HS-5 (cell line): ENCODE measurements around the gene AMPH.
"Not testable (repeated sequence)": the region's sequence is repeated elsewhere in the genome, so short reads cannot be mapped to it uniquely, and the experiment has no call there.

Experiments used
- DNase-seq: peaks from one replicate; pipeline ENCODE4 v3.0.0-alpha.2; 2012; ENCODE audit warnings: low read depth

Gene AMPH

DNA sequence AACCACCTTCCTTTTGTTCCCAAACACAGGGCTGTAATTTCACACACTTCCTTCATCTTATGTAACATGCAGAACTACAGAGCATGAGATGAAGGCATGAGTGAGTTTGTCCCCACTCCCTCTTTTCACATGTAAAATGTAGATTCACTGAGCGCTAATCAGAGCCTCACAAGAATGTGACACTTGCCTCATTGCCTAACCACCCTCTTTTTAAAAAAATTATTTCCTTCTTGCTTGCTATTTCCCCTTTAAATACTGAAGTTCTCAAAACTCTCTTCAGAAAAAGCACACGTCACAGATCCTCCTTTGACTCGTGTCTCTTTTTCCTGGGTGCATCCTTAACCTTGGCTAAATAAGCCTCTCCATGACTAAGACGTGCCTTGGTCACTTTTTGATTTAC lies 236.5 kb downstream of the AMPH start:
- DNase-seq = no peak

DNA sequence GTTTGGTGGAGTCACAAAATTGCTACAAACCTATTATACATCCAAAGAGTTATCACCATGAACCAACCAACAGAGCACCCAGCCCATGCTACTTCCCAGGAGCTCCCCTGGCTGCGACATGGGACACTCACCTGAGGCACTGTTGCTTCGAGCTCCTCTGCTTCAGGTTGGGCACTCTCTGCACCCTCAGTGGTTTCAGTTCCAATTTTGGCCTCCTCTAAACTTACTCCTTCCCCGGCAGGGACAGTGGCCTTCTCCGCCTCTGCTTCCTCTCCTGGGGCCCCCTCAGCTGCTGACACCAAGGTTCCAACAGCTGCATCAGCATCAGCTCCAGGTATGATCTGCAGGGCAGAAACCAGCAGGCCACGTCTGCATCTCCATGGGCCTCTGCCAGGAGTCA lies 237.3 kb downstream of the AMPH start:
- DNase-seq = no peak

DNA sequence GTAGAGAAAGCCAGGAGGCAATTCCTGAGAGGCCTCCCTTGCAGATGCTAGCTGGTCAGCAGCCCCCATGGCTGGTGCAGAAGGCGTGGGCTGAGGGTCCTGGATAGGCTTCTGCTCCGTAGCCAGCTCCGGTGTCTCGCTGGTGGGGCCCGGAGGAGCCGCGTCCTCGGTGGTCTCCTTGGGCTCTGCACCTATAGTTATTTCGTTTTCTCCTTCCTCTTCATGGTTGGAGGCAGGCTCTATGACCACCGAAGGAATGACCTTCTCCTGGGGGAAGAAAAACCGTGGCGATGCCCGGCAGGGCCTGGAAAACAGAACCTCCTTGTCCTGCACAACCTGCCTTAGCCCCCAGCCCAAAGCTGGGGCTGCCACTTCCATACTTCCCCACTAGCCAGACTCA lies 239.4 kb downstream of the AMPH start:
- no peak for DNase-seq

DNA sequence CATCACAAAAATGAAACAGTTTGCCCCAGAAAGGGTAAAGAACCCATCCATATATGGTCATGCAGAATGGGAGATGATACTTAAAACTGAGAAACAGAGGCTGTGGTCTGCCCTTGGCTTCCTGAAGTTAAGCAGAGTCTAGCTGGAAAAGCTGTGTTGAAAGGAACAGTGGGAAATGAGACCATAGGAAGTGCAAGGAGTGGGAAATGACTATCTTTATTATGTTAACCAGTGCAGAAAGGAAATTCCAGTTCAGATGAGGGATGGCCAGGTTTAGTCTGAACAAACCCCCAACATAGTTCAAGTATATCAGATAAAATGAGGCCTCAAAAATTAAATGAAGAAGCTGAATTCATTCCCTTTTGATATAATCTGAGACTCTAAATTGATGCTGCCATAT lies 245.5 kb downstream of the AMPH start:
- DNase-seq = no peak

DNA sequence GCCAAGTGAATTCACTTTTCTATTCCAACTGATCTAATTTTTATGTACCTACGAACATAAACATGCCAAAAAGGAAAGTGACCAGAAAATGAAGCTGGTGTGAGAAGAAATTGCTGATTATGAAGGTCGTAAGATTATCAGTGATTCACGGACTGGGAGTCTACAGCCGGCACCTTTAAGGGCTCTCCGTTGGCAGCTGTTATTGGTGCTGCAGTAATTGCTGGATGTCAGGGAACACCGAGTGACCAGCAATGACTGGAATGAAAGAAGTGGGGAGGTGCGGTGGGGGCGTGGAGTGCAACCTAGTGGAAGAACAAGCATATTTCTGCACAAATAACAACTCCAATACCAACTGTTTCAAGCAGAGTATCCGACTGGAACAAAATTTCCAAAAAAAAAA lies 247.9 kb downstream of the AMPH start:
- DNase-seq = no peak

DNA sequence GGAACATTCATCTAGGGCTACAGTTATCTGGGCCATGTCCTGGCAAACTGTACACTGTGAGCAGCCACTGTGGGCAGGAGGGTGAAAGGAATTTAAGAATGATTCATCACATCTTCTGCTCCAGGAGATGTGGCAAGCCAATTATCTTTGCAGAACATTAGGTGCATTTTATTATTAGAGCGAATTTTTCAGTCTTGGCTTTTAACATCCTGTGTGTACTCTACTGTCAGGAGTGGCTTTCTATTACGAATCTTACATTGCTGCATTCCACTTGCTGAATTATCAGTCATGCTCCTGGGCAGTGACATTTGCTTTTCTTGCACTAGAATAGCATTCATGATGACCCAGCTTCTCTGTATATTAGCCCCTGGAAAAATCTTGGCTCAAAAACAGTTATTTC lies 248.5 kb downstream of the AMPH start:
- DNase-seq = no peak

DNA sequence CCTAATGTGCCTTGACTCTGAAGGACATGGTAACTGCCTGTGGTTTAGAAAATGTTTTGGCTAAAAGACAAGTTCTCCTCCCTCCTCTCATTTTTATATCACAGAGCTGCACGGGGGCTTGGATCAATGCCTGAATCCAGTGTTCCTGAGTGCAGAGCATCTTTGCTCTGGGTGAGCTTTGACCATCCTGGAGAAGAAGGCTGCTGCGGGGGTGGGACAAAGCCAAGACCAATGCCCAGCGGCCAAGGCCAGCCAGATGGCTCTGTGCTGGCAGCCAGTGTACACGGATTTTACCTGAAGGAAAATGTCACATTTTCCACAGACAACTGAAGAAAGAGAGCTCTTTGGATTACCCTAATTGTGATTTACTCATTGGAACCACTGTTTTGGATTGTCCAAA lies 255.7 kb downstream of the AMPH start:
- DNase-seq = no peak

DNA sequence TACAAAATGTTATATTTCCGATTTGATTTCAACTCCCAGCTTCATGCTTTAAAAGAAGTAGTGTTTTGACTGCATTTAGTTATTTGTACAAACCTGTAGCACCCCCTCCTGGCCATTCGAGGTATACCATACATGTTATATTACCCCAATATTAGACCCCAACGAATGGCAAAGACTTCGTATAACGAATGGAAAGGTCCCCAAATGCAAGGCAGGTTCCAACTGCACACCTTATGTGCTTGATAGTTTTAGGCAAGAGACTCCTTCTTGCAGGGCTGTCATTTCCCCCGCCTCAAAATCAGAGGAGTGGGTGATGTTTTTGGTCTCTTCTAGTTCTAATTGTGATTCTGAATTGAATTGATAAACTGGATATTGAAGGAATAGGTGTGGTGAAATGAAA lies 256.7 kb downstream of the AMPH start:
- no peak for DNase-seq

DNA sequence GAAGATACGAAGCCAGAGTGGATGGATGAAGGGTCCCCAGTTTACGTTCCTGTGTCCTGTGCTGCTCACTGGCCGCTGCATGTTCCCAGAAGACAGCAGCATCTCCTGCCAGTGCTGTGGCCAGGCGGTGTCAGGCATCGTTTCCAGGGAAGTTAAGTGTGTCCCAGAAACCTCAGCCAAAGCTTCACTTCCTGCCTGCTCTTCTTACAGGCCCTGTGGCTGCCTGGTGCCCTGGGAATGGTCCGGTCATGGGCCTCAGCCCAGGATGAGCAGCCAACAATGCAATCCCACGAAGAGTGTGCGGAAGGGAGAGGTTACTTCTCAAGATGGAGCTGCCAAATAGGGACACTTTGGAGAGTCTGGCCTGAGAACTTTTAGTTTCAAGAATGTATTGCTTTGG lies 258.0 kb downstream of the AMPH start:
- no peak for DNase-seq

DNA sequence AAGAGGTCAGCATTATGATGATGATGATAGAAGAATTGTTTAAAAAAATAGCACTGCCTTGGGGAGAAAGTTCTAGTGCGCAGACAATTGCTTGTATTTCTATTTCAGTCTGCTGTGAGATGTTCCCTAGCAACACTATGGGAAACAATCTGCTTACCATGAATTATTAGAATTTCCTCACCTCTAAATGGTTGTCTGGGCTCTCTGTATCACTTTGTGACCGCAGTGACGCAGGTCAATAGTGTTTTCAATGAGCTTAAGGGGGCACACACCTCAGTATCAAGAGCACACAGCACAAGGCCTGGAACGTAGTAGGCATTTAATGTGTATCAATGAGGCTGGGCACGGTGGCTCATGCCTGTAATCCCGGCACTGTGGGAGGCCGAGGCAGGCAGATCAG lies 258.9 kb downstream of the AMPH start:
- no peak for DNase-seq

DNA sequence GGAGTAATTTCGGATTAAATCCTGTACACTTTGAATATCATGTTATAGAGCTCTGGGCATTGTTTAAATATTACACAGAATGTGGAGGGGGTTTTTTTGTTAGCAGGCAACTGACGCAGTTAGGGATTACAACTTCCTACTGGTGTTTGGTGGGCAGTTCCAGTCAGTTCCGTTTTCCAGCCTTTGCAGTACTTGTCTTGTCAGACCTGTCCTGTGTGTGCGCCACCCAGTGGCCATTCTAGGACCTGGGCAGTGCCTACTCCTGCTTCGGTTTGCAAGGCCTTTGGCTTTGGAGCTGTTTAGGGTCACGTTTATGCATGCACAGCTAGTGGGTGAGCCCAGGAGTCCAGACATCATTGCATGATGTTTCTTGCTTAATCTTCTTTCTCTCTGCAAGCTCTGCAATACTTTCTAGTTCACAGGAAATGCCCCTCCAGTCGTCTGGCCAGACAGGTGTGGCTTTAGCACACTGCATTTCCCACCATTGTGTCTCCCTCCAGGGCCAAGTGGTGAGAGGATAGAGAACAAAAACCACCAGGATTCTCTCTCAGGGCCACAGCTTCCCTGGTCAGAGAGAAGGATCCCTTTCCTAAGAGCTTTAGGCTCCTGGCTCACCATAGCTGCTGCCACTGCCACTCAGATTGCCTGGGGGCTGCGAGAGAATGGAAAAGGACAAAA lies 261.2 kb downstream of the AMPH start:
- no peak for DNase-seq

DNA sequence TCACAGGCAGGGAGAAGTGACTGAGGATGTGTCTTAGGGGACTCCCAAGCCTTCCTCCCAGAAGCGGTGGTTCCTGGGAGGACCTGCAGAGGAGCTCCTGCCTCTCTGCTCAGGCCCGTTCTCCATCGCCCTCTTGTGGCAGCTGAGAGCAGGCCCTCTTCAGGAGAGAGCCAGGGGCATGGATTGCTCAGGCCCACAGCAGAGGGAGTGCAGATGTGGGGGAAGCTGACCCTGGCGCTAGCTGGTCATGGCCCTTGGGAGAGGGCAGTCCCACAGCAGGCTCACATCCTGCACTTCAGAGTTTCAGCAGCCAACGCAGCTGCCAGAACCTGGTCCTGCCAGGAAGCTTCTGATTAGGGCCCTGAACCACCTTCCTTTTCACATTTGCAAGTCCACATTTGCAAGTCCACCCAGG lies 263.0 kb downstream of the AMPH start:
- DNase-seq = no peak

DNA sequence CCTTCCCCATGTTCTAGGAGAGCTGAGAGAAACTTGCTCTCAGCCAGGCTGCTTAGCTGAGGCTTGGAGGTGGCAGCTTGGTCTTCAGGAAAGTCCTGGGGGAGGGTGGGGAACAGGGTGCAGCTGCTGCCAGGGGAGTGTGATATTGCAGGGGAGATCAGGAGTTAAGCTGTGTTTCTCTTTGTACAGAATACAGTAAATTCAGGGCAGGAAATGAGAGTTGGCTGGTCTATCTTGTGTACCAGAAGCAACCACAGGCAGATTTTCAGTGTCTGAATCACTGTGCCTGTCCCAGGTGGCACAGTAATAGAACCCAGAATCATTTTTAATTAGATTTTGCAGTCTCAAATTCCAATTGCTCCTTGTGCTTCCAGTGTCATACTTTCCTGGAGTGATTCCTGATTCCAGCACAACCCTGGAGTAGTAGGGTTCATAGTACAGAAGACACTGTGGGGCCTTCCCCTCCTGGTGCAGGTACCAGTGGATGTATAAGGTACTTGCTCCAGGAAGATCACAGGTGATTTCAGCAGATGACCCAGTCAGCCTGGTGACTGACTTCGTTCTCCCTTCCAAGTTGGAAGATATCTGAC lies 263.8 kb downstream of the AMPH start:
- DNase-seq = no peak

DNA sequence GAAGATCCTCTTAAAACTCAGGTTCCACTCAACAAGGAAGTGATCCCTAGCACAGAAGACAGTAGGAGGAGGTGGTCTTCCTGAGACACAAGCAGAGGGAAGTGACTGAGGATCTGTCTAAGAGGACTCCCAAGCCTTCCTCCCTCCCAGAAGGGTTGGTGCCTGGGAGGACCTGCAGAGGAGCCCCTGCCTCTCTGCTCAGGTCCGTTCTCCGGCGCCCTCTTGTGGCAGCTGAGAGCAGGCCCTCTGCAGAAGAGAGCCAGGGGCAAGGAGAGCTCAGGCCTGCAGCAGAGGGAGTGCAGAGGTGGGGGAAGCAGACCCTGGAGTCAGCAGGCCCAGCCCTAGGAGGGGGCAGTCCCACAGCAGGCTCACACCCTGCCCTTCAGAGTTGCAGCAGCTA lies 267.8 kb downstream of the AMPH start:
- DNase-seq = not testable (repeated sequence)

DNA sequence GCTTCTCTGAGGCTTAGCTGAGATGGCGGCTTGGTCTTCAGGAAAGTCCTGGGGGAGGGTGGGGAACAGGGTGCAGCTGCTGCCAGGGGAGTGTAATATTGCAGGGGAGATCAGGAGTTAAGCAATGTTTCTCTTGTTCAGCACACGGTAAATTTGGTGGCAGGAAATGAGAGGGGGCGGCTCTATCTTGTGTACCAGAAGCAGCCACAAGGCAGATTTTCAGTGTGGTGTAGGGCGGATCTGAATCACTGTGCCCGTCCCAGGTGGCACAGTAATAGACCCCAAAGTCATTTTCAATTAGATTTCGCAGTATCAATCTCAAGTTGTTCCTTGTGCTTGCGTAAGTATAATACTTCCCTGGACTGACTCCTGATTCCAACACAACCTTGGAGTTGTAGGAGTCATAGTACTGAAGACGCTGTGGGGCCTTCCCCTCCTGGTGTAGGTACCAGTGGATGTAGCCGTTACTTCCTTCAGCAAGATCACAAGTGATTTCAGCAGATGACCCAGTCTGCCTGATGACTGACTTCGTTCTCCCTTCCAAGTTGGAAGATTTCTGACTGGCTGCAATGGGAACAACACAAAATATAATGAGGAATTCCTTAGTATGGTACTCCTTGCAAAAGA lies 268.4 kb downstream of the AMPH start:
- not testable (repeated sequence) for DNase-seq

DNA sequence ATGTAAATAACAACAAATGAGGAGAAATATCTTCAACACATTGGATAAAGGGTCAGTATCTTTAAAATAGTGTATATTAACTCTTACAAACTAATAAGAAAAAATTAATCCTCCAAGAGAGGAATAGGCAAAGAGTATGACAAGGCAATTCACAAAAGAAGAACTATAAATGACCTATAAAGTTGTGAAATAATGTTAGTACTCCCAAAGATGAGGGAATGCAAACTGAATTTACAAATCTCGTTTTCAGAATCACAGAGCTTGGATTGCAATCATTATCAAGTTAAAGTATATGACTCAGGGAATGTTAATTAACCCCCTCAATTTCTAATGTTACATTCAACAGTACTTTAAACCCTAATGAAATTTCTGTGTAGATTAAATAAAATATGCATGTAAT lies 270.4 kb downstream of the AMPH start:
- no peak for DNase-seq

DNA sequence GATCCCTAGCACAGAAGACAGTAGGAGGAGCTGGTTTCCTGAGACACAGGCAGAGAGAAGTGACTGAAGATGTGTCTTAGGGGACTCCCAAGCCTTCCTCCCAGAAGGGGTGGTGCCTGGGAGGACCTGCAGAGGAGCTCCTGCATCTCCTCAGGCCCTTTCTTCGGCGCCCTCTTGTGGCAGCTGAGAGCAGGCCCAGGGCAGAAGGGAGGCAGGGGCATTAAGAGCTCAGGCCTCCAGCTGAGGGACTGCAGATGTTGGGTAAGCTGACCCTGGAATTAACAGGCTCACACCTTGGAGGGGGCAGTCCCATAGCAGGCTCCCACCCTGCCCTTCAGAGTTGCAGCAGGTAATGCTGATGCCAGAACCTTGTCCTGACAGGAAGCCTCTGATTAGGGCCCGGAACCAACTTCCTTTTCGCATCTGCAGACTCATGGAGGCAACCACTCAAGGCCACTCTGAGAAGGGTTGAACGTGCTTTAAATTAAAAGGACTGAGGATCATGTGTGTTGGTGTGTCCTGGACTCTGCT lies 272.0 kb downstream of the AMPH start:
- not testable (repeated sequence) for DNase-seq

DNA sequence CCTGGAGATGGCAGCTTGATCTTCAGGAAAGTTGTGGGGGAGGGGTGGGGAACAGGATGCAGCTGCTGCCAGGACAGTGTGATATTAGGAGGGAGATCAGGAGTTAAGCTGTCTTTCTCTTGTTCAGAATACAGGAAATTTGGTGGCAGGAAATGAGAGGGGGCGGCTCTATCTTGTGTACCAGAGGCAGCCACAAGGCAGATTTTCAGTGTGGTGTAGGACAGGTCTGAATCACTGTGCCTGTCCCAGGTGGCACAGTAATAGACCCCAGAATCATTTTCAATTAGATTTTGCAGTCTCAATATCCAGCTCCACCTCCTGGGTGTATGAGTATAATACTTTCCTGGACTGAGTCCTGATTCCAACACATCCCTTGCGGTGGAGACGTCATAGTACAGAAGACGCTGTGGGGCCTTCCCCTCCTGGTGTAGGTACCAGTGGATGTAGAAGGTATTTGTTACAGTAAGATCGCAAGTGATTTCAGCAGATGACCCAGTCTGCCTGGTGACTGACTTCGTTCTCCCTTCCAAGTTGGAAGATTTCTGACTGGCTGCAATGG lies 272.8 kb downstream of the AMPH start:
- not testable (repeated sequence) for DNase-seq

DNA sequence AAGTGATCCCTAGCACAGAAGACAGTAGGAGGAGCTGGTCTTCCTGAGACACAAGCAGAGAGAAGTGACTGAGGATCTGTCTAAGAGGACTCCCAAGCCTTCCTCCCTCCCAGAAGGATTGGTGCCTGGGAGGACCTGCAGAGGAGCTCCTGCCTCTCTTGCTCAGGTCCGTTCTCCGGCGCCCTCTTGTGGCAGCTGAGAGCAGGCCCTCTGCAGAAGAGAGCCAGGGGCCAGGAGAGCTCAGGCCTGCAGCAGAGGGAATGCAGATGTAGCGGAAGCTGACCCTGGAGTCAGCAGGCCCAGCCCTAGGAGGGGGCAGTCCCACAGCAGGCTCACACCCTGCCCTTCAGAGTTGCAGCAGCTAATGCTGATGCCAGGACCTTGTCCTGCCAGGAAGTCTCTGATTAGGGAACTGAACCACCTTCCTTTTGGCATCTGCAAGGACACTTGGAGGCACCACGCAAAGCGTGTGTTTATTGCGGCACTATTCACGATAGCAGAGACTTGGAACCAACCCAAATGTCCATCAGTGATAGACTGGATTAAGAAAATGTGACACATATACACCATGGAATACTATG lies 276.8 kb downstream of the AMPH start:
- not testable (repeated sequence) for DNase-seq

DNA sequence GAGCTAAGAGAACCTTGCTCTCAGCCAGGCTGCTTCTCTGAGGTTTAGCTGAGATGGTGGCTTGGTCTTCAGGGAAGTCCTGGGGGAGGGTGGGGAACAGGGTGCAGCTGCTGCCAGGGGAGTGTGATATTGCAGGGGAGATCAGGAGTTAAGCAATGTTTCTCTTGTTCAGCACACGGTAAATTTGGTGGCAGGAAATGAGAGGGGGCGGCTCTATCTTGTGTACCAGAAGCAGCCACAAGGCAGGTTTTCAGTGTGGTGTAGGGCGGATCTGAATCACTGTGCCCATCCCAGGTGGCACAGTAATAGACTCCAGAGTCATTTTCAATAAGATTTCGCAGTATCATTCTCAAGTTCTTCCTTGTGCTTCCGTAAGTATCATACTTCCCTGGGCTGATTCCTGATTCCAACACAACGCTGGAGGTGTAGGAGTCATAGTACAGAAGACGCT lies 277.7 kb downstream of the AMPH start:
- not testable (repeated sequence) for DNase-seq

DNA sequence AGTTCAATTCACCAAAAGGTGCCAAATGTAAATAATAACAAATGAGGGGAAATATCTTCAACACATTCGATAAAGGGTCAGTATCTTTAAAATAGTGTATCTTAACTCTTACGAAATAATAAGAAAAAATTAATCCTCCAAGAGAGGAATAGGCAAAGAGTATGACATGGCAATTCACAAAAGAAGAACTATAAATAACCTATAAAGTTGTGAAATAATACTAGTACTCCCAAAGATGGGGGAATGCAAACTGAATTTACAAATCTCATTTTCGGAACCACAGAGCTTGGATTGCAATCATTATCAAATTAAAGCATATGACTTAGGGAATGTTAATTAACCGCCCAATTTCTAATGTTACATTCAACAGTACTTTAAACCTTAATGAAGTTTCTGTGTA lies 279.6 kb downstream of the AMPH start:
- DNase-seq = no peak

DNA sequence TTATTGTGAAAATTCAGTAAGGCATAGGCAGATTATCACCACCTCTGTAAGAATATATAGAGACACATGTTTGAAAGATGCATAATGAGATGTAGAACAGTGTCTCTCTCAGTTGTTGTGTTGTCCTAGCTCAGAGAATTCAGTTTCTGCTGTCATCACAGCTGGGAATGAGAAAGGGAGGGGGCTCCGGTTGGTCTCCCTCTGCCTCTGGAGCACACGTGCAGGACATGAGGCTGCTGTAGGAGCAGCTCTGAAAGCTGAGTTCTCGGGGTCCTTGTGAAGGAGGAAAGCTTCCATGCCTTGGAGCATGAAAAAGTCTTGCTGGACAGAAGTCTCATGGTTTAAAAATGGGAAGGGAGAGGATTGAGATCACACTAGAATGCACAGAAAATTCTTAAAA lies 280.4 kb downstream of the AMPH start:
- not testable (repeated sequence) for DNase-seq
